ENCODE data around the gene CPLX1. TPM values are rescaled to one million over a fixed set of nuclear protein-coding genes. Genes with fewer than 3 reads are reported as not detected.

The CPLX1 gene
- total RNA-seq, 5 donors from 2014 or later (not counting 1 experiment from before 2014, with no cell fraction given) = 0.73 to 2.6 (median 1.2) TPM

GRCh38 chr4:865121-865465, 39.2 kb upstream of the CPLX1 start:
- ChIA-PET POLR2A (no interaction called here), CTCF (no interaction called here)
- H3K4me1 Mint-ChIP-seq = peaks cover 0 to 2% (median 0%) of the 10 kb centered on the region in 3 donors
- no peak overlapping the region for H3K27ac Mint-ChIP-seq
- H3K27me3 ChIP-seq (replicated peaks in 1 of 2; ENCODE audit: control insufficient read depth in 2 of 2, extremely low read depth in 1 of 2, insufficient read depth in 2 of 2, low read length in 1 of 2) = no peaks in the 10 kb centered on the region
- peaks cover 47 to 81% of the 10 kb centered on the region in 2 donors for H3K36me3 ChIP-seq (ENCODE audit: control insufficient read depth in 2 of 2, extremely low read depth in 1 of 2, insufficient read depth in 1 of 2, low read length in 1 of 2)
- no peak for DNase-seq
- no peaks in the 10 kb centered on the region for H3K9me3 ChIP-seq
- H3K27me3 Mint-ChIP-seq = no peaks in the 10 kb centered on the region
- H3K4me3 Mint-ChIP-seq = no peak overlapping the region
- ATAC-seq (replicated peaks in 1 of 4) = no peak
- no peak overlapping the region for H3K27ac ChIP-seq (ENCODE audit: low read length)
- 99% methylated on average over 11 of the region's 11 CpGs for WGBS (ENCODE audit: insufficient coverage)
- H3K4me1 ChIP-seq (ENCODE audit: control insufficient read depth in 1 of 2, extremely low read depth in 1 of 2, insufficient read depth in 2 of 2, low read length in 2 of 2) = no peaks in the 10 kb centered on the region
- H3K36me3 Mint-ChIP-seq = peaks cover 48% of the 10 kb centered on the region
- H3K4me3 ChIP-seq (ENCODE audit: control insufficient read depth in 1 of 2, extremely low read depth in 1 of 2, low read length in 1 of 2) = no peak overlapping the region
- H3K9me3 Mint-ChIP-seq = no peaks in the 10 kb centered on the region

GRCh38 chr4:864456-865120, 38.7 kb upstream of the CPLX1 start:
- ChIA-PET POLR2A (no interaction called here), CTCF (no interaction called here)
- H3K4me3 Mint-ChIP-seq = no peak overlapping the region
- WGBS (ENCODE audit: insufficient coverage) = 98% methylated on average over 41 of the region's 42 CpGs
- Histone ChIP-seq H3K27ac (ENCODE audit: low read length) (no peak overlapping the region), H3K9me3 (no peaks in the 10 kb centered on the region), H3K4me3 (ENCODE audit: control insufficient read depth in 1 of 2, extremely low read depth in 1 of 2, low read length in 1 of 2) (no peak overlapping the region), H3K4me1 (ENCODE audit: control insufficient read depth in 1 of 2, extremely low read depth in 1 of 2, insufficient read depth in 2 of 2, low read length in 2 of 2) (no peaks in the 10 kb centered on the region), H3K36me3 (ENCODE audit: control insufficient read depth in 2 of 2, extremely low read depth in 1 of 2, insufficient read depth in 1 of 2, low read length in 1 of 2) (peaks cover 48 to 82% of the 10 kb centered on the region in 2 donors), H3K27me3 (replicated peaks in 1 of 2; ENCODE audit: control insufficient read depth in 2 of 2, extremely low read depth in 1 of 2, insufficient read depth in 2 of 2, low read length in 1 of 2) (no peaks in the 10 kb centered on the region)
- no peaks in the 10 kb centered on the region for H3K4me1 Mint-ChIP-seq
- H3K9me3 Mint-ChIP-seq = no peaks in the 10 kb centered on the region
- DNase-seq = no peak
- H3K27me3 Mint-ChIP-seq = no peaks in the 10 kb centered on the region
- ATAC-seq (replicated peaks in 1 of 4) = no peak
- H3K36me3 Mint-ChIP-seq = peaks cover 46% of the 10 kb centered on the region
- no peak overlapping the region for H3K27ac Mint-ChIP-seq

- H3K36me3 Mint-ChIP-seq = peaks cover 60% of the 10 kb centered on the region
- Histone ChIP-seq H3K27me3 (replicated peaks in 1 of 2; ENCODE audit: control insufficient read depth in 2 of 2, extremely low read depth in 1 of 2, insufficient read depth in 2 of 2, low read length in 1 of 2) (no peaks in the 10 kb centered on the region), H3K9me3 (no peaks in the 10 kb centered on the region), H3K4me3 (ENCODE audit: control insufficient read depth in 1 of 2, extremely low read depth in 1 of 2, low read length in 1 of 2) (no peak overlapping the region), H3K4me1 (ENCODE audit: control insufficient read depth in 1 of 2, extremely low read depth in 1 of 2, insufficient read depth in 2 of 2, low read length in 2 of 2) (peaks cover 0 to 4% of the 10 kb centered on the region in 2 experiments), H3K27ac (ENCODE audit: low read length) (no peak overlapping the region), H3K36me3 (ENCODE audit: control insufficient read depth in 2 of 2, extremely low read depth in 1 of 2, insufficient read depth in 1 of 2, low read length in 1 of 2) (peaks cover 46 to 78% of the 10 kb centered on the region in 2 donors)
- ChIA-PET CTCF (interaction anchor here in 1 of 2 donors (0.6 kb wide), 1 partner anchor 1575 kb away, joined by 3 read pairs; no protein-coding TSS in a partner anchor), POLR2A (no interaction called here)
- DNase-seq (no peak), ATAC-seq (replicated peaks in 1 of 4) (no peak)
- H3K4me3 Mint-ChIP-seq = no peak overlapping the region
- peaks cover 4 to 10% (median 7%) of the 10 kb centered on the region in 3 donors for H3K4me1 Mint-ChIP-seq
- no peak overlapping the region for H3K27ac Mint-ChIP-seq
- H3K9me3 Mint-ChIP-seq = no peaks in the 10 kb centered on the region
- no peaks in the 10 kb centered on the region for H3K27me3 Mint-ChIP-seq
- 98% methylated on average over 20 of the region's 21 CpGs for WGBS (ENCODE audit: insufficient coverage)
Measured at GRCh38 chr4:860561-860960, 34.6 kb upstream of the CPLX1 start.

- Mint-ChIP-seq H3K9me3 (no peaks in the 10 kb centered on the region), H3K4me1 (peaks cover 4 to 12% (median 7%) of the 10 kb centered on the region in 3 donors), H3K4me3 (no peak overlapping the region), H3K36me3 (peaks cover 63% of the 10 kb centered on the region), H3K27ac (no peak overlapping the region), H3K27me3 (no peaks in the 10 kb centered on the region)
- H3K4me1 ChIP-seq (ENCODE audit: control insufficient read depth in 1 of 2, extremely low read depth in 1 of 2, insufficient read depth in 2 of 2, low read length in 2 of 2) = peaks cover 0 to 4% of the 10 kb centered on the region in 2 experiments
- no peak for DNase-seq
- no peak overlapping the region for H3K4me3 ChIP-seq (ENCODE audit: control insufficient read depth in 1 of 2, extremely low read depth in 1 of 2, low read length in 1 of 2)
- H3K27ac ChIP-seq (ENCODE audit: low read length) = no peak overlapping the region
- H3K9me3 ChIP-seq = no peaks in the 10 kb centered on the region
- no peak for ATAC-seq (replicated peaks in 1 of 4)
- peaks cover 37 to 68% of the 10 kb centered on the region in 2 donors for H3K36me3 ChIP-seq (ENCODE audit: control insufficient read depth in 2 of 2, extremely low read depth in 1 of 2, insufficient read depth in 1 of 2, low read length in 1 of 2)
- ChIA-PET POLR2A (no interaction called here), CTCF (no interaction called here)
- no peaks in the 10 kb centered on the region for H3K27me3 ChIP-seq (replicated peaks in 1 of 2; ENCODE audit: control insufficient read depth in 2 of 2, extremely low read depth in 1 of 2, insufficient read depth in 2 of 2, low read length in 1 of 2)
- 95% methylated on average over 12 of the region's 13 CpGs for WGBS (ENCODE audit: insufficient coverage)
Measured at GRCh38 chr4:859496-859895, 33.6 kb upstream of the CPLX1 start.

- peaks cover 4 to 12% (median 7%) of the 10 kb centered on the region in 3 donors for H3K4me1 Mint-ChIP-seq
- CTCF ChIA-PET = no interaction called here
- peaks cover 63% of the 10 kb centered on the region for H3K36me3 Mint-ChIP-seq
- H3K9me3 ChIP-seq = no peaks in the 10 kb centered on the region
- H3K27me3 ChIP-seq (replicated peaks in 1 of 2; ENCODE audit: control insufficient read depth in 2 of 2, extremely low read depth in 1 of 2, insufficient read depth in 2 of 2, low read length in 1 of 2) = no peaks in the 10 kb centered on the region
- no peak overlapping the region for H3K4me3 ChIP-seq (ENCODE audit: control insufficient read depth in 1 of 2, extremely low read depth in 1 of 2, low read length in 1 of 2)
- H3K9me3 Mint-ChIP-seq = no peaks in the 10 kb centered on the region
- H3K27me3 Mint-ChIP-seq = no peaks in the 10 kb centered on the region
- ATAC-seq (replicated peaks in 1 of 4) = no peak
- no peak overlapping the region for H3K27ac ChIP-seq (ENCODE audit: low read length)
- H3K36me3 ChIP-seq (ENCODE audit: control insufficient read depth in 2 of 2, extremely low read depth in 1 of 2, insufficient read depth in 1 of 2, low read length in 1 of 2) = peaks cover 33 to 66% of the 10 kb centered on the region in 2 donors
- 98% methylated on average over 27 of the region's 31 CpGs for WGBS (ENCODE audit: insufficient coverage)
- H3K4me1 ChIP-seq (ENCODE audit: control insufficient read depth in 1 of 2, extremely low read depth in 1 of 2, insufficient read depth in 2 of 2, low read length in 2 of 2) = peaks cover 0 to 4% of the 10 kb centered on the region in 2 experiments
- POLR2A ChIA-PET = no interaction called here
- no peak overlapping the region for H3K4me3 Mint-ChIP-seq
- H3K27ac Mint-ChIP-seq = no peak overlapping the region
- no peak for DNase-seq
Measured at GRCh38 chr4:858831-859451, 33.0 kb upstream of the CPLX1 start.

GRCh38 chr4:858041-858481, 32.1 kb upstream of the CPLX1 start:
- Mint-ChIP-seq H3K36me3 (peaks cover 59% of the 10 kb centered on the region), H3K27me3 (no peaks in the 10 kb centered on the region), H3K4me1 (peaks cover 4 to 12% (median 7%) of the 10 kb centered on the region in 3 donors), H3K27ac (no peak overlapping the region), H3K9me3 (no peaks in the 10 kb centered on the region), H3K4me3 (no peak overlapping the region)
- Histone ChIP-seq H3K4me1 (ENCODE audit: control insufficient read depth in 1 of 2, extremely low read depth in 1 of 2, insufficient read depth in 2 of 2, low read length in 2 of 2) (peaks cover 0 to 4% of the 10 kb centered on the region in 2 experiments), H3K27ac (ENCODE audit: low read length) (no peak overlapping the region), H3K36me3 (ENCODE audit: control insufficient read depth in 2 of 2, extremely low read depth in 1 of 2, insufficient read depth in 1 of 2, low read length in 1 of 2) (peaks cover 33 to 60% of the 10 kb centered on the region in 2 donors), H3K4me3 (ENCODE audit: control insufficient read depth in 1 of 2, extremely low read depth in 1 of 2, low read length in 1 of 2) (no peak overlapping the region), H3K9me3 (no peaks in the 10 kb centered on the region), H3K27me3 (replicated peaks in 1 of 2; ENCODE audit: control insufficient read depth in 2 of 2, extremely low read depth in 1 of 2, insufficient read depth in 2 of 2, low read length in 1 of 2) (no peaks in the 10 kb centered on the region)
- DNase-seq (no peak), ATAC-seq (replicated peaks in 1 of 4) (no peak)
- CTCF ChIA-PET = no interaction called here
- 98% methylated on average over 17 of the region's 17 CpGs for WGBS (ENCODE audit: insufficient coverage)
- POLR2A ChIA-PET = no interaction called here

All from T-cell (primary cell).